ENCODE measurements around the gene FEZ2. TPM values are rescaled to one million over a fixed set of nuclear protein-coding genes. Genes with fewer than 3 reads are reported as not detected.

FEZ2 gene
- total RNA-seq, 4 donors from 2014 or later = 40.0 to 73.4 (median 47.5) TPM

GRCh38 chr2:36615222-36615621 is 17.3 kb upstream of the FEZ2 start:
- no peaks in the 10 kb centered on the region for H3K27me3 ChIP-seq
- TF ChIP-seq EP300 (IDR thresholded peaks at IDR 0.05; ENCODE audit: low read depth) (no peak), CTCF (IDR thresholded peaks at IDR 0.05) (no peak), POLR2AphosphoS5 (IDR thresholded peaks at IDR 0.05) (no peak), POLR2A (IDR thresholded peaks at IDR 0.05) (no peak)
- no peak overlapping the region for H3K27ac ChIP-seq
- DNase-seq = no peak
- H3K4me1 ChIP-seq = no peaks in the 10 kb centered on the region
- intact Hi-C loops (cut with DNase I; ENCODE audit: low total_unique reads) (no loop called here), in situ Hi-C loops (cut with MboI; ENCODE audit: low pct_ligation_motif_present in 1 of 4, low pct_unique_long_range_greater_than_20kb in 1 of 4, low sequenced_read_pairs in 3 of 4) (no loop called here)
- H3K4me3 ChIP-seq = no peak overlapping the region
- H3K9me3 ChIP-seq = no peaks in the 10 kb centered on the region
- H3K36me3 ChIP-seq = no peaks in the 10 kb centered on the region
- WGBS, 2 donors (ENCODE audit: low coverage in 1 of 2) = 80 to 83% methylated on average over 3 to 6 of the region's 6 CpGs

DNA sequence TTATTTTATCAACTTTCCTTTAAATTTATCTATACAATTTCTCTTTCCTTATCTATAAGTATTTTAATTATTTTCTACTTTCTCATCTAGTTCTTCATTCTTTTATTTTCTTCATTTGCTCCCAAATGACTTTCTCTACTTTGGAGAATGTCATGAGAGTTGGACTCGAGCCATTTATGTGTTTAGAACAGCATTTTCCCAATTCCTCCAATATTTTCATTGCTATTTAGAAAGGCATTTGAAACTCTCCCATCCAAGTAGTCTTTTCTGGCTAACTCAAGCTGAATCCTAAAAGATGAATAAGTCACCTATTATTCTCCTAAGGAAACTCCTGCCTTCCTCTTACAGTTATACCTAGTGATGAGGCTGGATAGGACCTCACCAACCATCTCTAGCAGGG is 15.8 kb upstream of the FEZ2 start:
- Histone ChIP-seq H3K4me3 (no peak overlapping the region), H3K27me3 (no peaks in the 10 kb centered on the region), H3K27ac (no peak overlapping the region), H3K9me3 (no peaks in the 10 kb centered on the region), H3K4me1 (no peaks in the 10 kb centered on the region), H3K36me3 (no peaks in the 10 kb centered on the region)
- in situ Hi-C loops (cut with MboI; ENCODE audit: low pct_ligation_motif_present in 1 of 4, low pct_unique_long_range_greater_than_20kb in 1 of 4, low sequenced_read_pairs in 3 of 4) = no loop called here
- DNase-seq = no peak
- 55 to 83% methylated on average over 1 of the region's 1 CpG for WGBS, 2 donors (ENCODE audit: low coverage in 1 of 2)
- TF ChIP-seq POLR2AphosphoS5 (IDR thresholded peaks at IDR 0.05) = no peak
- no peak for TF ChIP-seq EP300 (IDR thresholded peaks at IDR 0.05; ENCODE audit: low read depth)
- TF ChIP-seq CTCF (IDR thresholded peaks at IDR 0.05) = no peak
- no peak for TF ChIP-seq POLR2A (IDR thresholded peaks at IDR 0.05)
- intact Hi-C loops (cut with DNase I; ENCODE audit: low total_unique reads) = no loop called here

DNA sequence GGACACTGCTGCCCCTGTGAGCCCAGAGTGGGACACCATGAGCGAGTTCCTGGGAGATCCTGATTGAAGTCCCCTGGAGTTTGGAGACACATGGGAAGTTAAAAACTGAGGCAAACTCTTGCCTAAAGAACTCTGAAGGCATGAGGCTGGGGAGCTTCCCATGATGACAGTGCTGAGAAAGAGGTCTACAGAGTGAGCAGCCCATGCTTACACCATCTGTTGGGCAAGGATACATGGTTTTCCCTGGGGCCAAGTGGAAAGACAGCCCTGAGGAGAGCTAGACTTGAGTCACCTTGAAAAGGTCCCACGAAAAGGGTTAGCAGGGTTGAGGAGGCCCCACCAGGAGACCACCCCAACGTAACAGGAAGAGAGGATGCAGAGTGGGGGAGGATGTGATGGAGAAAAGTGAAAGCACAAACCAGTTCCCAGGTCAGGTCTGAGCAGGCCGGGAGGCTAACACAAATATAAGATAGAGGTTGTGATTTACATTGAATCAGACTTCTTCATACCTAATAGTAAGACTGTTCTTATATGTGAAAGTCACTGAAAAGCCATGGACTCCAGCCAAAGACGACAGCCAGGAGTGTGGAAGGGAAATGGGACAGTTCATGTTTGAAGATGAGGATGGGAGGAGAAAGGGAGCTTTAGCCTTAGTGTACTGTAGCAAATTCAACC is 13.5 kb upstream of the FEZ2 start:
- 84 to 91% methylated on average over 4 to 5 of the region's 5 CpGs for WGBS, 2 donors (ENCODE audit: low coverage in 1 of 2)
- in situ Hi-C loops (cut with MboI; ENCODE audit: low pct_ligation_motif_present in 1 of 4, low pct_unique_long_range_greater_than_20kb in 1 of 4, low sequenced_read_pairs in 3 of 4) (no loop called here), intact Hi-C loops (cut with DNase I; ENCODE audit: low total_unique reads) (no loop called here)
- Histone ChIP-seq H3K27ac (no peak overlapping the region), H3K4me1 (no peaks in the 10 kb centered on the region), H3K36me3 (no peaks in the 10 kb centered on the region), H3K27me3 (no peaks in the 10 kb centered on the region), H3K4me3 (no peak overlapping the region), H3K9me3 (no peaks in the 10 kb centered on the region)
- DNase-seq = no peak
- no peak for TF ChIP-seq POLR2A (IDR thresholded peaks at IDR 0.05)
- no peak for TF ChIP-seq CTCF (IDR thresholded peaks at IDR 0.05)
- no peak for TF ChIP-seq EP300 (IDR thresholded peaks at IDR 0.05; ENCODE audit: low read depth)
- no peak for TF ChIP-seq POLR2AphosphoS5 (IDR thresholded peaks at IDR 0.05)

DNA sequence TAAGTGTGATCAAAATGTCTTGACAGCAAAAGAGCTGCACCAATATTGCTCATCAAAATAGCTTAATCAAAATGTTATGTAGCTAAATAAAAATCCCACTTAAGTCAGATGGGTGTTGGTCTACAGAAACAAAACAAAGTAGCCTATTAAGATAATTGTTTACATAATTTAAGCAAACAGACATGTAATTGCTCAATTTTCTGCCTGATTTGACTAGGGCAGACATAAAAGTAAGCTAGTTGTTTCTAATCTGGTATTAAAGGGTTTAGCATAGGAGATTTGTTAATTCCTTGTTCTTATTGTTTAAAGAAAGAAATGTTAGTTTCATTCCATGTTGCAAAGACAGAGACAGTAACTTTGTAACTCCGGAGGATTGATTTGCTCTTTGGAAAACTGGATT is 11.5 kb upstream of the FEZ2 start:
- in situ Hi-C loops (cut with MboI; ENCODE audit: low pct_ligation_motif_present in 1 of 4, low pct_unique_long_range_greater_than_20kb in 1 of 4, low sequenced_read_pairs in 3 of 4) (no loop called here), intact Hi-C loops (cut with DNase I; ENCODE audit: low total_unique reads) (no loop called here)
- H3K27ac ChIP-seq = no peak overlapping the region

More for the DNA sequence above, 11.5 kb upstream of the FEZ2 start:
- Histone ChIP-seq H3K4me3 (no peak overlapping the region), H3K27me3 (no peaks in the 10 kb centered on the region), H3K4me1 (no peaks in the 10 kb centered on the region), H3K9me3 (no peaks in the 10 kb centered on the region), H3K36me3 (no peaks in the 10 kb centered on the region)
- DNase-seq = no peak
- WGBS, 2 donors (ENCODE audit: low coverage in 1 of 2) = 66 to 100% methylated on average over 1 of the region's 1 CpG
- no peak for TF ChIP-seq POLR2A (IDR thresholded peaks at IDR 0.05)
- no peak for TF ChIP-seq POLR2AphosphoS5 (IDR thresholded peaks at IDR 0.05)
- no peak for TF ChIP-seq EP300 (IDR thresholded peaks at IDR 0.05; ENCODE audit: low read depth)
- no peak for TF ChIP-seq CTCF (IDR thresholded peaks at IDR 0.05)

All from transverse colon (tissue), 4 donors.